Heart left ventricle (tissue), 16 donors: ENCODE results near the gene SLC16A11. TPM values are rescaled to one million over a fixed set of nuclear protein-coding genes. Genes with fewer than 3 reads are reported as not detected.
"Not testable (repeated sequence)": the region's sequence is repeated elsewhere in the genome, so short reads cannot be mapped to it uniquely, and the experiment has no call there.

ENCODE experiments used
- ATAC-seq, 4 donors: fragments of 200-7000 bp; cut with Tn5 transposase; one replicate each; pipeline ENCODE4 v1.9.1; 2020 to 2022; ENCODE audit warnings: moderate library complexity in 4 of 4, mild to moderate bottlenecking in 3 of 4, moderate number of reproducible peaks in 1 of 4
- DNase-seq, 5 donors: peaks; one replicate each; pipeline ENCODE4 v3.0.0-alpha.2; 2020
- H3K27ac ChIP-seq, 12 donors: fragments of 200-600 bp; sonication (generic) in 4 of 12; one replicate each; pipeline versions ENCODE4 v1.5.0 to v1.8.0; 2016 to 2022; ENCODE audit warnings: mild to moderate bottlenecking in 2 of 12
- H3K27me3 ChIP-seq, 9 donors: fragments of 200-600 bp; sonication (generic) in 2 of 9; one replicate each; pipeline versions ENCODE4 v1.5.1 to v1.8.0; 2016 to 2022; ENCODE audit warnings: mild to moderate bottlenecking in 3 of 9
- H3K36me3 ChIP-seq, 9 donors: fragments of 200-600 bp; sonication (generic) in 2 of 9; one replicate each; pipeline versions ENCODE4 v1.5.0 to v1.8.0; 2018 to 2022; ENCODE audit warnings: mild to moderate bottlenecking in 2 of 9
- H3K4me1 ChIP-seq, 12 donors: fragments of 200-600 bp; sonication (generic) in 4 of 12; one replicate each; pipeline versions ENCODE4 v1.5.0 to v1.8.0; 2016 to 2022; ENCODE audit warnings: mild to moderate bottlenecking in 3 of 12
- H3K4me3 ChIP-seq, 12 donors: fragments of 200-600 bp; sonication (generic) in 4 of 12; one replicate each; pipeline versions ENCODE4 v1.5.0 to v1.8.0; 2017 to 2022; ENCODE audit warnings: mild to moderate bottlenecking in 9 of 12, moderate library complexity in 4 of 12
- H3K9me3 ChIP-seq, 12 donors: fragments of 200-600 bp; sonication (generic) in 4 of 12; one replicate each; pipeline versions ENCODE4 v1.5.0 to v1.8.0; 2016 to 2022; ENCODE audit warnings: mild to moderate bottlenecking in 1 of 12
- POLR2A ChIP-seq, 2 donors: fragments of 450-650 bp; IDR thresholded peaks; one replicate each; pipeline ENCODE4 v1.6.1; 2017; ENCODE audit warnings: antibody characterized with exemption in 2 of 2, mild to moderate bottlenecking in 2 of 2, moderate library complexity in 2 of 2
- WGBS, 4 donors: extraction: QIAGEN DNeasy Blood & Tissue Kit in 2 of 4; methylation state at CpG; one replicate each; pipeline versions ENCODE4 v1.1.5 to v1.1.7; 2013 to 2018; 5-methylcytosine and 5-hydroxymethylcytosine counted together
- intact Hi-C, 10 donors: fragments of 100-400 bp; cut with DNase I; formaldehyde crosslinking; loops; one replicate each; pipeline versions ENCODE4 v1.11.1 to v1.14.2; 2022
- long read RNA-seq, 3 donors: library from polyadenylated mRNA; unstranded; transcript quantifications; one replicate each; pipeline ENCODE4 v2.0.0, GENCODE V29; 2020 to 2021
- polyA plus RNA-seq, 2 donors: library from polyadenylated mRNA; stranded (reverse); fragments of 200-250 nt; gene quantifications; one replicate each; pipeline ENCODE4 v1.2.3, GENCODE V29; 2013
- total RNA-seq, 9 donors: library from RNA; depleted of rRNA in 2 of 9; stranded (reverse); fragments of >200 nt in 2 of 9; fragmentation: NEBNext Ultra II Directional in 3 of 9; extraction: Animal tissue kit (Norgen Biotek cat#: 25700) in 3 of 9; gene quantifications; one replicate each; pipeline versions ENCODE4 v1.1.0 to v1.2.4, GENCODE V29; 2016 to 2023
- TF ChIP-seq, protein P1 (sequence below), 12 donors: fragments of 200-600 bp; sonication (generic) in 4 of 12; IDR thresholded peaks; one replicate each; pipeline versions ENCODE4 v1.5.0 to v1.8.0; 2018 to 2022; ENCODE audit warnings: antibody characterized with exemption in 12 of 12, mild to moderate bottlenecking in 5 of 12
- donor health status: ischemic (EF 13 %, LVEDD 7.1; RV severe dilation, severe dysfunction).
- donor health status: healthy with polysubstance abuse.
- donor health status: DM: no; HTN: yes; CAD: no.
- donor health status: DM: no; HTN: no; CAD: no.
- donor health status: ischemic (EF 25% LVEDD 6.9; RV normal size, moderate dysfunction).
- donor health status: ischemic (EF 25% LVEDD 5.7; RV mildly dilated, moderate dysfunction).
- donor health status: healthy.
- donor health status: DM: yes; HTN: yes; CAD: no.
- donor health status: ischemic (EF 35%, LVEDD 5.7; RV mildly dilated, moderate dysfunction).
- donor health status: nonischemic (EF 11% LVEDD 7.7; RV severe dilation, severe dysfunction).
- donor health status: DM: yes; HTN: yes; CAD: no.
- donor health status: PGD.
- donor health status: ischemic (EF 29% LVEDD 5.4; RV normal size, mild dysfunction).
- donor health status: nonischemic (EF 23%, LVEDD 6.1; RV moderate dilation, normal function).

SLC16A11 gene, protein sequence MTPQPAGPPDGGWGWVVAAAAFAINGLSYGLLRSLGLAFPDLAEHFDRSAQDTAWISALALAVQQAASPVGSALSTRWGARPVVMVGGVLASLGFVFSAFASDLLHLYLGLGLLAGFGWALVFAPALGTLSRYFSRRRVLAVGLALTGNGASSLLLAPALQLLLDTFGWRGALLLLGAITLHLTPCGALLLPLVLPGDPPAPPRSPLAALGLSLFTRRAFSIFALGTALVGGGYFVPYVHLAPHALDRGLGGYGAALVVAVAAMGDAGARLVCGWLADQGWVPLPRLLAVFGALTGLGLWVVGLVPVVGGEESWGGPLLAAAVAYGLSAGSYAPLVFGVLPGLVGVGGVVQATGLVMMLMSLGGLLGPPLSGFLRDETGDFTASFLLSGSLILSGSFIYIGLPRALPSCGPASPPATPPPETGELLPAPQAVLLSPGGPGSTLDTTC
- under 1 TPM in 8 of 9 donors, not detected in 1; 0.19 to 1.00 (median 0.79) TPM for total RNA-seq
- 1 to 10 TPM in 1 of 2 donors, under 1 TPM in 1; 0.68 to 1.4 TPM for polyA plus RNA-seq
- long read RNA-seq, donor 1, partial matches to known transcripts = 1 of 2 reads
- long read RNA-seq, donor 1, other reads (novel, unspliced or antisense) = 1 of 2 reads
- long read RNA-seq, donor 2, partial matches to known transcripts = 3 of 4 reads
- long read RNA-seq, donor 2, other reads (novel, unspliced or antisense) = 1 of 4 reads
- long read RNA-seq, donor 3 = 0 reads

DNA sequence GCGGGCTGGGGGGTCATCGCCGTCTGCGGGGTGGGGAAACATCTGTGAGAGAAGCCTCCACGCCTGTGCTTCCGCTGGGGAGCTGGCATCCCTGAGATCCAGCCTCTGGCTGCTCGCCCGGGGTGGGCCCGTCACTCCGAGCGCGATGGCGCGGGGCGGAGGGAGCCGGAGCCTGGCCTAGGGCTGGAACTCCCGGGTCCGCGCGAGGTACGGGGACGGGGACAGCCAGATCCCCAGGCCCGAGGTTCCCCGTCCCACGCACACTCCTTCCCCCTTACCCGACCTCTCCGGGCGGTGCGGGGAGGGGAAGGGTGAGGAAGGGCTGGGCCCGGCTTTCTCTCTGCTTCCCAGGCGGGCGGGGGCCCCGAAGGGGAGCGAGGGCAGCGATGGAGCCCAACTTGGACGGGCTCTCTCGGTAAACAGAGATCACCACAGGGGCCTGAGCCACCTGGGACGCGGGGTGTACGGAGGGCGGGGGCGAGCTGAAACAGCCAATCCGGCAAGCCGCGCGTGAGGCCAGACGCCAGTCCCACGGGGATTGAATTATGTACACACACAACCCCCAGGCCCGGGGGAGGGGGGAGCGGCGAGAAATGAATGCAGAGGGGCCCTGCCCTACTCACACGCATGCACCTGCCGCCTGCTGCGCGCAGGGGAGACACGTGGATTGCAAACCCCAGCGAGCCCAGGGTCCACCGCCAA is at the start of gene SLC16A11:
TSS of gene SLC16A11 (minus strand) at position 596 of the 702 bp plus-strand sequence. CDS start at position 17, 579 bp downstream.
- Histone ChIP-seq H3K9me3 (no peaks in the 10 kb centered on the region), H3K4me3 (peak within 1 kb of the TSS; percentile 27 to 62 (median 54)), H3K36me3 (no peaks in the 10 kb centered on the region), H3K27me3 (peaks cover 0 to 43% (median 21%) of the 10 kb centered on the region in 9 donors), H3K4me1 (peaks cover 0 to 41% (median 28%) of the 10 kb centered on the region in 12 donors), H3K27ac (peak within 1 kb of the TSS in 11 of 12 donors; percentile 7 to 69 (median 45))
- TF ChIP-seq, protein P1, sequence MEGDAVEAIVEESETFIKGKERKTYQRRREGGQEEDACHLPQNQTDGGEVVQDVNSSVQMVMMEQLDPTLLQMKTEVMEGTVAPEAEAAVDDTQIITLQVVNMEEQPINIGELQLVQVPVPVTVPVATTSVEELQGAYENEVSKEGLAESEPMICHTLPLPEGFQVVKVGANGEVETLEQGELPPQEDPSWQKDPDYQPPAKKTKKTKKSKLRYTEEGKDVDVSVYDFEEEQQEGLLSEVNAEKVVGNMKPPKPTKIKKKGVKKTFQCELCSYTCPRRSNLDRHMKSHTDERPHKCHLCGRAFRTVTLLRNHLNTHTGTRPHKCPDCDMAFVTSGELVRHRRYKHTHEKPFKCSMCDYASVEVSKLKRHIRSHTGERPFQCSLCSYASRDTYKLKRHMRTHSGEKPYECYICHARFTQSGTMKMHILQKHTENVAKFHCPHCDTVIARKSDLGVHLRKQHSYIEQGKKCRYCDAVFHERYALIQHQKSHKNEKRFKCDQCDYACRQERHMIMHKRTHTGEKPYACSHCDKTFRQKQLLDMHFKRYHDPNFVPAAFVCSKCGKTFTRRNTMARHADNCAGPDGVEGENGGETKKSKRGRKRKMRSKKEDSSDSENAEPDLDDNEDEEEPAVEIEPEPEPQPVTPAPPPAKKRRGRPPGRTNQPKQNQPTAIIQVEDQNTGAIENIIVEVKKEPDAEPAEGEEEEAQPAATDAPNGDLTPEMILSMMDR (IDR thresholded peaks at IDR 0.05) = no peak
- no peak for TF ChIP-seq POLR2A (IDR thresholded peaks at IDR 0.05)
- DNase-seq (peak in 4 of 5 donors; percentile 41 to 79 (median 58)), ATAC-seq (peak in 3 of 4 donors; percentile 37 to 43 (median 40))
- intact Hi-C loops = loop anchor here in 2 of 10 donors (2.0 to 10.0 kb wide), 2 partner anchors 93 to 251 kb away; partner anchors contain the start of gene YBX2 (in 1 of the 2)
- WGBS, 4 donors = 2 to 4% (median 3%) methylated on average over 17 to 58 of the region's 58 CpGs

DNA sequence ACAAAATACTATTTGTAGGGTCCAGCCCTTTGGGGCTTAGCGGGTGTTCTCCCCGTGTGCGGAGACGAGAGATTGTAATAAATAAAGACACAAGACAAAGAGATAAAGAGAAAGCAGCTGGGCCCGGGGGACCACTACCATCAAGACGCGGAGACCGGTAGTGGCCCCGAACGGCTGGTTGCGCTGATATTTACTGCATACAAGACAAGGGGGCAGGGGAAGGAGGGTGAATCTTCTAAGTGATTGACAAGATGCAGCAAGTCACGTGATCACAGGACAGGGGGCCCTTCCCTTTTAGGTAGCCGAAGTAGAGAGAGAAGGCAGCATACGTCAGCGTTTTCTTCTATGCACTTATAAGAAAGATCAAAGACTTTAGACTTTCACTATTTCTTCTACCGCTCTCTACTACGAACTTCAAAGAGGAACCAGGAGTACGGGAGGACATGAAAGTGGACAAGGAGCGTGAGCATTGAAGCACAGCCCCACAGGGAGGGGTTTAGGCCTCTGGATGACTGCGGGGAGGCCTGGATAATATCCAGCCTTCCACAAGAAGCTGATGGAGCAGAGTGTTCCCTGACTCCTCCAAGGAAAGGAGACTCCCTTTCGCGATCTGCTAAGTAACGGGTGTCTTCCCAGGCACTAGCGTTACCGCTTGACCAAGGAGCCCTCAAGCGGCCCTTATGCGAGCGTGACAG is 47.6 kb upstream of the SLC16A11 start:
- Histone ChIP-seq H3K4me1 (peaks cover 0 to 43% (median 0%) of the 10 kb centered on the region in 12 donors), H3K27me3 (peaks cover 0 to 50% (median 2%) of the 10 kb centered on the region in 9 donors)
- H3K4me3 ChIP-seq, H3K9me3 ChIP-seq, H3K36me3 ChIP-seq, H3K27ac ChIP-seq, ATAC-seq, intact Hi-C loops, DNase-seq: not testable (repeated sequence)
- 50 to 61% (median 56%) methylated on average over 23 to 28 of the region's 28 CpGs for WGBS, 4 donors

DNA sequence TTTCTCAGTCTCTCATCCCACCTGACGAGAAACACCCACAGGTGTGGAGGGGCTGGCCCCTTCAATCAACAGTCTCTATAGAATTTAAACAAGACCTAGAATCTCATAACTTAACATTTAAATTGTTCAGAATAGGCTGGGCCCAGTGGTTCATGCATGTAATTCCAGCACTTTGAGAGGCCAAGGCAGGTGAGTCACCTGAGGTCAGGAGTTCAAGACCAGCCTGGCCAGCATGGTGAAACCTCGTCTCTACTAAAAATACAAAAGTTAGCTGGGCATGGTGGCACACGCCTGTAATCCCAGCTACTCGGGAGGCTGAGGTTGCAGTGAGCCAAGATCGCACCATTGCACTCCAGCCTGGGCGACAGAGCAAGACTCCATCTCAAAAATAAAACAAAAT is 45.7 kb upstream of the SLC16A11 start:
- peaks cover 0 to 50% (median 2%) of the 10 kb centered on the region in 9 donors for H3K27me3 ChIP-seq
- H3K27ac ChIP-seq, DNase-seq, intact Hi-C loops, H3K4me3 ChIP-seq, ATAC-seq, H3K9me3 ChIP-seq, H3K36me3 ChIP-seq: not testable (repeated sequence)
- peaks cover 0 to 28% (median 0%) of the 10 kb centered on the region in 12 donors for H3K4me1 ChIP-seq
- WGBS, 4 donors = 84 to 94% (median 92%) methylated on average over 6 of the region's 6 CpGs

DNA sequence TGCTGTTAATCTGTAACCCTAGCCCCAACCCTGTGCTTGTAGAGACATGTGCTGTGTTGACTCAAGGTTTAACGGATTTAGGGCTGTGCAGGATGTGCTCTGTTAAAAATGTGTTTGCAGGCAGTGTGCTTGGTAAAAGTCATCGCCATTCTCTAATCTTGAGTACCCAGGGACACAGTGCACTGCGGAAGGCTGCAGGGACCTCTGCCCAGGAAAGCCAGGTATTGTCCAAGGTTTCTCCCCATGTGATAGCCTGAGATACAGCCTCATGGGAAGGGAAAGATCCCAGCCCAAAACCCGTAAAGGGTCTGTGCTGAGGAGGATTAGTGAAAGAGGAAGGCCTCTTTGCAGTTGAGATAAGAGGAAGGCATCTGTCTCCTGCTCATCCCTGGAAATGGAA is 44.5 kb upstream of the SLC16A11 start:
- ATAC-seq, DNase-seq, H3K27ac ChIP-seq, intact Hi-C loops, H3K36me3 ChIP-seq, H3K4me3 ChIP-seq, H3K9me3 ChIP-seq: not testable (repeated sequence)
- peaks cover 0 to 42% (median 2%) of the 10 kb centered on the region in 9 donors for H3K27me3 ChIP-seq
- H3K4me1 ChIP-seq = peaks cover 0 to 25% (median 0%) of the 10 kb centered on the region in 12 donors
- WGBS, 4 donors = 50 to 53% (median 52%) methylated on average over 4 of the region's 4 CpGs

DNA sequence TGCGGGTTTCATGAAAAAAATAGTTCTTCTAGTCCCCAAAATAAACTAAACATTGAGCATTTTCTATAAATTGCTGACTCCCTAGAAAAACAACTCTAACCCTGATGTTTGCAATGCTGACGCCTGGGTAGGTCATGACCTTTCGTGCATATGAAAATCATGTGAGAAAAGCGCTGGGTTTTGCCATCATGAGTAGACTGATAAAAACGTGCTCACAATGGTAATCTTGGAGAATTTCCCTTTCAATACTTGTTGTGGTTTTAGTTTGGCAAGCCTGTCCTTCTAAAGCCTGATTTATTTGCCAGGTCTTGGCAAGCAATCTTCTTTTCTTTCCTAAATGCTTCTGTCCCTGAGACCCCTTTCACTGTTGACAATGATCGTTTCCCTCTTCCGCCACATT is 40.2 kb upstream of the SLC16A11 start:
- Histone ChIP-seq H3K36me3 (no peaks in the 10 kb centered on the region), H3K4me1 (peaks cover 0 to 39% (median 0%) of the 10 kb centered on the region in 12 donors), H3K27me3 (peaks cover 0 to 17% (median 0%) of the 10 kb centered on the region in 9 donors), H3K4me3 (no peak overlapping the region), H3K9me3 (peaks cover 0 to 3% (median 0%) of the 10 kb centered on the region in 12 donors), H3K27ac (peak overlapping the region in 1 of 12 donors; percentile 76)
- intact Hi-C loops = no loop called here
- WGBS, 4 donors = 40 to 49% (median 46%) methylated on average over 7 of the region's 7 CpGs
- DNase-seq = no peak
- TF ChIP-seq, protein P1 (IDR thresholded peaks at IDR 0.05) = no peak
- no peak for TF ChIP-seq POLR2A (IDR thresholded peaks at IDR 0.05)
- ATAC-seq = no peak
